GM12878 (cell line): ENCODE results near the gene SKIDA1. TPM values are rescaled to one million over a fixed set of nuclear protein-coding genes. Genes with fewer than 3 reads are reported as not detected.

Experiments
- ATAC-seq: fragments of 200-7000 bp; cut with Tn5 transposase; 3 replicates; pipeline ENCODE4 v1.9.1; 2020; ENCODE audit warnings: mild to moderate bottlenecking, moderate library complexity
- BruUV-seq: library from RNA; stranded (reverse); fragments of 400-500 nt; replicated peaks from 2 replicates; lab custom pipeline; 2021; lab: Mats Ljungman, UMichigan
- CTCF ChIA-PET: fragments of 300-600 bp; sonication (Branson Sonifier 250); formaldehyde crosslinking; extraction: SDS; loops from one replicate; lab custom pipeline; 2021; ENCODE audit warnings: inconsistent platforms; lab: Yijun Ruan, JAX
- POLR2A ChIA-PET: fragments of 350-600 bp; formaldehyde crosslinking; extraction: SDS; loops from one replicate; lab custom pipeline; 2021; ENCODE audit warnings: inconsistent platforms; lab: Charles Lee
- RAD21 ChIA-PET: fragments of 300-600 bp; sonication (Branson Sonifier 250); formaldehyde crosslinking; loops from one replicate; lab custom pipeline; 2023; ENCODE audit warnings: antibody characterized with exemption; ENCODE audit not compliant: unreplicated experiment; lab: Charles Lee
- SMC1A ChIA-PET: fragments of 300-600 bp; sonication (Branson Sonifier 250); formaldehyde crosslinking; loops from one replicate; lab custom pipeline; 2023; ENCODE audit not compliant: unreplicated experiment, uncharacterized antibody; lab: Charles Lee
- DNase-seq: peaks from one replicate; pipeline ENCODE4 v3.0.0-alpha.2; 2011; ENCODE audit warnings: low read depth, low spot score
- FAIRE-seq: peaks from 3 replicates; lab custom pipeline; 2011; peaks lifted over from hg19 to GRCh38; lab: Jason Lieb, UNC
- H2AFZ ChIP-seq: 2 replicates; pipeline ENCODE4 v1.6.0; 2011; ENCODE audit warnings: low read depth, low read length, control low read depth; ENCODE audit not compliant: control insufficient read depth
- H3K27ac ChIP-seq: 2 replicates; pipeline ENCODE4 v1.5.1; 2011; ENCODE audit warnings: control low read depth; ENCODE audit not compliant: control insufficient read depth, insufficient read depth
- H3K27me3 ChIP-seq, 2 experiments: replicated peaks in 1 of 2; 2 replicates each; pipeline versions ENCODE4 v1.6.0 to v1.6.1; 2011; ENCODE audit warnings: low read length in 1 of 2; ENCODE audit not compliant: control insufficient read depth in 2 of 2, insufficient read depth in 2 of 2
- H3K36me3 ChIP-seq, 2 experiments: 2 replicates each; pipeline ENCODE4 v1.5.1; 2011; ENCODE audit warnings: low read length in 1 of 2; ENCODE audit not compliant: control insufficient read depth in 2 of 2, insufficient read depth in 2 of 2
- H3K4me1 ChIP-seq: 2 replicates; pipeline ENCODE4 v1.6.1; 2011; ENCODE audit warnings: mild to moderate bottlenecking, low read length, moderate library complexity, mixed read lengths; ENCODE audit not compliant: control insufficient read depth, insufficient read depth
- H3K4me2 ChIP-seq: 2 replicates; pipeline ENCODE4 v1.6.0; 2011; ENCODE audit warnings: control low read depth; ENCODE audit not compliant: control insufficient read depth, insufficient read depth
- H3K4me3 ChIP-seq: fragments of 200-600 bp; sonication (generic); 2 replicates; pipeline ENCODE4 v1.5.1; 2016
- H3K79me2 ChIP-seq: 2 replicates; pipeline ENCODE4 v1.6.0; 2011; ENCODE audit warnings: low read length; ENCODE audit not compliant: control insufficient read depth, insufficient read depth
- H3K9ac ChIP-seq: 2 replicates; pipeline ENCODE4 v1.8.0; 2011; ENCODE audit warnings: low read length, control low read depth, mixed read lengths; ENCODE audit not compliant: control insufficient read depth, insufficient read depth
- H3K9me3 ChIP-seq: replicated peaks from 3 replicates; pipeline ENCODE4 v1.5.1; 2011; ENCODE audit warnings: mild to moderate bottlenecking, low read length; ENCODE audit not compliant: control insufficient read depth, insufficient read depth
- H4K20me1 ChIP-seq: 2 replicates; pipeline ENCODE4 v1.6.0; 2011; ENCODE audit not compliant: control insufficient read depth, insufficient read depth
- ATF7 ChIP-seq: fragments of 450-650 bp; IDR thresholded peaks from 2 replicates; pipeline ENCODE4 v1.6.1; 2016; ENCODE audit warnings: low read depth, mild to moderate bottlenecking
- CHD2 ChIP-seq: IDR thresholded peaks from 2 replicates; pipeline ENCODE4 v1.6.1; 2011; ENCODE audit warnings: low read depth, low read length, improper control_type of control experiment, borderline replicate concordance
- E4F1 ChIP-seq: fragments of 450-650 bp; IDR thresholded peaks from 2 replicates; pipeline ENCODE4 v1.6.1; 2018; ENCODE audit warnings: borderline replicate concordance, mild to moderate bottlenecking; ENCODE audit not compliant: partially characterized antibody
- EGR1 ChIP-seq, 2 experiments: IDR thresholded peaks; 1 replicate in 1 of 2; 2 replicates in 1 of 2; pipeline ENCODE4 v1.6.1; 2011 to 2012; ENCODE audit warnings: low read depth in 2 of 2, low read length in 2 of 2, borderline replicate concordance in 1 of 2, mild to moderate bottlenecking in 1 of 2, moderate library complexity in 1 of 2
- ESRRA ChIP-seq: IDR thresholded peaks from 2 replicates; pipeline ENCODE4 v1.6.1; 2012; ENCODE audit warnings: mild to moderate bottlenecking, low read length, improper control_type of control experiment
- ETV6 ChIP-seq, 2 experiments: fragments of 450-650 bp in 1 of 2; IDR thresholded peaks in 1 of 2; conservative IDR thresholded peaks in 1 of 2; 2 replicates each; pipeline ENCODE4 v1.6.1; 2014; ENCODE audit warnings: antibody characterized with exemption in 1 of 2, borderline replicate concordance in 1 of 2, low read depth in 1 of 2, mild to moderate bottlenecking in 1 of 2, moderate library complexity in 1 of 2
- RAD51 ChIP-seq: fragments of 450-650 bp; IDR thresholded peaks from 2 replicates; pipeline ENCODE4 v1.6.1; 2016; ENCODE audit warnings: moderate library complexity, mild to moderate bottlenecking, inconsistent platforms
- RUNX3 ChIP-seq: IDR thresholded peaks from 2 replicates; pipeline ENCODE4 v1.6.1; 2012; ENCODE audit warnings: low read length, inconsistent platforms
- SMAD5 ChIP-seq: IDR thresholded peaks from 2 replicates; pipeline ENCODE4 v1.6.1; 2016; ENCODE audit warnings: antibody characterized with exemption, low read depth
- TCF12 ChIP-seq: IDR thresholded peaks from 2 replicates; pipeline ENCODE4 v1.6.1; 2011; ENCODE audit warnings: low read depth, mild to moderate bottlenecking, low read length
- ZSCAN29 ChIP-seq: fragments of 450-650 bp; IDR thresholded peaks from 2 replicates; pipeline ENCODE4 v1.6.1; 2017; ENCODE audit warnings: mild to moderate bottlenecking, moderate library complexity
- WGBS: methylation state at CpG from one replicate; pipeline ENCODE4 v1.1.6; 2016; ENCODE audit warnings: low lambda C conversion rate; ENCODE audit not compliant: insufficient replicate concordance, insufficient coverage; ENCODE audit errors: missing lambda C conversion rate; 5-methylcytosine and 5-hydroxymethylcytosine counted together
- in situ Hi-C: fragments of 300-500 bp; cut with MboI; formaldehyde crosslinking; loops from 9 replicates; pipeline ENCODE4 v1.14.3; 2018; ENCODE audit warnings: mixed read lengths
- intact Hi-C: fragments of 100-400 bp; cut with micrococcal nuclease; formaldehyde crosslinking; loops from one replicate; pipeline ENCODE4 v1.14.2; 2022; ENCODE audit not compliant: unreplicated experiment
- polyA plus RNA-seq, 11 experiments: library from polyadenylated mRNA; depleted of rRNA in 4 of 11; unstranded in 6 of 11; stranded (reverse) in 5 of 11; fragments of >200 nt; fragmentation: Nextera tagmentation in 4 of 11; fragmentation: Illumina TruSeq in 1 of 11; extraction: Ambion mirVana in 4 of 11; extraction: Trizol in 1 of 11; gene quantifications; 1 replicate in 1 of 11; 2 replicates in 10 of 11; pipeline versions ENCODE4 v1.2.1 to v1.2.3, GENCODE V29; 2011 to 2016; ENCODE audit warnings: inconsistent platforms in 2 of 11, missing spikeins in 2 of 11, low read depth in 1 of 11
- total RNA-seq, 4 experiments: library from RNA; depleted of rRNA in 3 of 4; stranded (reverse); fragments of >200 nt in 3 of 4; fragmentation: Illumina TruSeq in 1 of 4; extraction: Trizol in 1 of 4; gene quantifications; 2 replicates each; pipeline versions ENCODE4 v1.2.1 to v1.2.3, GENCODE V29; 2013 to 2021
- TF ChIP-seq, protein P1 (sequence below): IDR thresholded peaks from 2 replicates; pipeline ENCODE4 v1.6.1; 2011; ENCODE audit warnings: low read depth, mild to moderate bottlenecking, low read length, moderate library complexity, borderline replicate concordance; ENCODE audit errors: extremely low read depth
- TF ChIP-seq, protein P2 (sequence below): fragments of 450-650 bp; IDR thresholded peaks from 2 replicates; pipeline ENCODE4 v1.6.1; 2017; ENCODE audit warnings: borderline replicate concordance

SKIDA1 gene
- total and polyA plus RNA-seq, 10 of the 15 experiments (the other 5 are each of a cell fraction or from before 2014, with no cell fraction given): 0.05 to 0.90 (median 0.28) TPM

GRCh38 chr10:21531164-21531563 is 5.7 kb upstream of the SKIDA1 start:
- POLR2A ChIA-PET: no interaction called here
- FAIRE-seq (no peak), DNase-seq (no peak), ATAC-seq (no peak)
- CTCF ChIA-PET: no interaction called here
- H3K27ac ChIP-seq: no peak overlapping the region
- peaks cover 0 to 4% of the 10 kb centered on the region in 2 experiments; a peak in 1 of 4 replicates for H3K27me3 ChIP-seq
- BruUV-seq: no TSS peak
- SMC1A ChIA-PET: interaction anchor here (1.3 to 1.7 kb wide), 2 partner anchors 11 to 200 kb away, joined by 3 to 4 read pairs; no protein-coding TSS in a partner anchor
- TF ChIP-seq RUNX3 (peak; percentile 54; the same call in 1 of the 2 replicates), ETV6 (conservative IDR thresholded peaks at IDR 0.05 in 1 of 2, IDR thresholded peaks at IDR 0.05 in 1 of 2; ENCODE audit: borderline replicate concordance in 1 of 2, low read depth in 1 of 2) (no peak), ESRRA (no peak)
- TF ChIP-seq, protein P1, sequence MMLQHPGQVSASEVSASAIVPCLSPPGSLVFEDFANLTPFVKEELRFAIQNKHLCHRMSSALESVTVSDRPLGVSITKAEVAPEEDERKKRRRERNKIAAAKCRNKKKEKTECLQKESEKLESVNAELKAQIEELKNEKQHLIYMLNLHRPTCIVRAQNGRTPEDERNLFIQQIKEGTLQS: no peak
- no peak overlapping the region for H3K4me3 ChIP-seq
- H3K36me3 ChIP-seq: no peaks in the 10 kb centered on the region
- H3K4me1 ChIP-seq: peaks cover 4% of the 10 kb centered on the region
- no peak overlapping the region for H2AFZ ChIP-seq
- H3K9me3 ChIP-seq: no peaks in the 10 kb centered on the region
- H3K79me2 ChIP-seq: peaks cover 14% of the 10 kb centered on the region
- 0% methylated on average over 1 of the region's 1 CpG for WGBS
- in situ Hi-C loops (no loop called here), intact Hi-C loops (no loop called here)
- no peak overlapping the region for H3K4me2 ChIP-seq
- RAD21 ChIA-PET: interaction anchor here (1.2 kb wide), 1 partner anchor 194 kb away, joined by 4 read pairs; no protein-coding TSS in a partner anchor
- no peaks in the 10 kb centered on the region for H4K20me1 ChIP-seq
- no peak overlapping the region for H3K9ac ChIP-seq

DNA sequence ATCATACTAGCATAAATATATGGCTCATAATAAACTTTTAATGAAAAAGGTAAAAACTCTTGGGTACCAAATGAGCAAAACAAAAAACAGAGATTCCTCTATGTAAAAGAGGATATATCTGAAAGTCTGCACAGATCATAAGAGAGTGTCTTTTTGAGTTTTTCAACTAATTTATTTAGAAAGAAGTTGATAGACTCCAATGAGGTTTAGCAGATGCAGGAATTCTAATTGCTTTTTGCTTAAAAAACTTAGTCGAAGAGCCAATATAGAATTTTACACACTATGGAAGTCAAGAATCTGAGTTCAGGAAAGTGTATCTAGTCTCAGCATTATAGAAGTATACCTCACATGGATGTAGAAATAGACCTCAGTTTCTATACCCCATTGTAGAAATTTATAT is 5.2 kb upstream of the SKIDA1 start:
- no peak for DNase-seq
- FAIRE-seq: no peak
- H3K9ac ChIP-seq: no peak overlapping the region
- H3K36me3 ChIP-seq: no peaks in the 10 kb centered on the region
- peaks cover 9% of the 10 kb centered on the region for H3K79me2 ChIP-seq
- in situ Hi-C loops: no loop called here
- peaks cover 0 to 4% of the 10 kb centered on the region in 2 experiments; a peak in 1 of 4 replicates for H3K27me3 ChIP-seq
- intact Hi-C loops: no loop called here
- ChIA-PET RAD21 (interaction anchor here (1.2 kb wide), 1 partner anchor 194 kb away, joined by 4 read pairs; no protein-coding TSS in a partner anchor), CTCF (interaction anchor here (1.0 kb wide), 1 partner anchor 12 kb away, joined by 3 read pairs; no protein-coding TSS in a partner anchor), SMC1A (interaction anchor here (1.3 to 1.7 kb wide), 2 partner anchors 10 to 201 kb away, joined by 3 to 4 read pairs; no protein-coding TSS in a partner anchor), POLR2A (no interaction called here)
- H3K9me3 ChIP-seq: no peaks in the 10 kb centered on the region
- H3K4me1 ChIP-seq: peaks cover 4% of the 10 kb centered on the region
- ATAC-seq: no peak
- no peak overlapping the region for H3K27ac ChIP-seq
- no peak overlapping the region for H2AFZ ChIP-seq
- H3K4me3 ChIP-seq: no peak overlapping the region
- WGBS: 41% methylated on average over 1 of the region's 1 CpG
- no TSS peak for BruUV-seq
- no peaks in the 10 kb centered on the region for H4K20me1 ChIP-seq
- no peak overlapping the region for H3K4me2 ChIP-seq
- TF ChIP-seq CHD2 (no peak), TCF12 (no peak), ZSCAN29 (no peak), EGR1 (IDR thresholded peaks at IDR 0.05; ENCODE audit: borderline replicate concordance in 1 of 2, low read depth in 2 of 2, low read length in 2 of 2) (no peak), SMAD5 (no peak), RAD51 (no peak), E4F1 (no peak), ATF7 (no peak)
- TF ChIP-seq, protein P2, sequence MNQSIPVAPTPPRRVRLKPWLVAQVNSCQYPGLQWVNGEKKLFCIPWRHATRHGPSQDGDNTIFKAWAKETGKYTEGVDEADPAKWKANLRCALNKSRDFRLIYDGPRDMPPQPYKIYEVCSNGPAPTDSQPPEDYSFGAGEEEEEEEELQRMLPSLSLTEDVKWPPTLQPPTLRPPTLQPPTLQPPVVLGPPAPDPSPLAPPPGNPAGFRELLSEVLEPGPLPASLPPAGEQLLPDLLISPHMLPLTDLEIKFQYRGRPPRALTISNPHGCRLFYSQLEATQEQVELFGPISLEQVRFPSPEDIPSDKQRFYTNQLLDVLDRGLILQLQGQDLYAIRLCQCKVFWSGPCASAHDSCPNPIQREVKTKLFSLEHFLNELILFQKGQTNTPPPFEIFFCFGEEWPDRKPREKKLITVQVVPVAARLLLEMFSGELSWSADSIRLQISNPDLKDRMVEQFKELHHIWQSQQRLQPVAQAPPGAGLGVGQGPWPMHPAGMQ: no peak
